Ishikawa (cell line): Measurements from ENCODE around the gene PCCA.

ENCODE experiments used
- CEBPB ChIP-seq: IDR thresholded peaks from 2 replicates; pipeline ENCODE4 v1.6.1; 2012
- CREB1 ChIP-seq: IDR thresholded peaks from 2 replicates; pipeline ENCODE4 v1.6.1; 2012; ENCODE audit warnings: low read depth
- EGR1 ChIP-seq: IDR thresholded peaks from 2 replicates; pipeline ENCODE4 v1.6.1; 2012
- EP300 ChIP-seq: IDR thresholded peaks from 2 replicates; pipeline ENCODE4 v1.6.1; 2012; ENCODE audit warnings: borderline replicate concordance
- FOXM1 ChIP-seq: IDR thresholded peaks from 2 replicates; pipeline ENCODE4 v1.6.1; 2012; ENCODE audit warnings: low read depth, borderline replicate concordance
- NFIC ChIP-seq: IDR thresholded peaks from 2 replicates; pipeline ENCODE4 v1.6.1; 2012
- RAD21 ChIP-seq: IDR thresholded peaks from 2 replicates; pipeline ENCODE4 v1.6.1; 2012; ENCODE audit warnings: low read depth
- TAF1 ChIP-seq: IDR thresholded peaks from 2 replicates; pipeline ENCODE4 v1.6.1; 2012; ENCODE audit warnings: low read depth, mild to moderate bottlenecking
- TCF12 ChIP-seq: IDR thresholded peaks from 2 replicates; pipeline ENCODE4 v1.6.1; 2012; ENCODE audit warnings: low read depth
- TEAD4 ChIP-seq: IDR thresholded peaks from 2 replicates; pipeline ENCODE4 v1.6.1; 2012
- USF1 ChIP-seq: IDR thresholded peaks from 2 replicates; pipeline ENCODE4 v1.6.1; 2012
- YY1 ChIP-seq: IDR thresholded peaks from 2 replicates; pipeline ENCODE4 v1.6.1; 2012; ENCODE audit warnings: low read depth
- ZBTB7A ChIP-seq: IDR thresholded peaks from 2 replicates; pipeline ENCODE4 v1.6.1; 2012; ENCODE audit warnings: low read depth
- TF ChIP-seq, protein P1 (sequence below): IDR thresholded peaks from 2 replicates; pipeline ENCODE4 v1.6.1; 2012
- TF ChIP-seq, protein P2 (sequence below): IDR thresholded peaks from 2 replicates; pipeline ENCODE4 v1.6.1; 2012; ENCODE audit warnings: low read depth, mild to moderate bottlenecking

Gene PCCA

DNA sequence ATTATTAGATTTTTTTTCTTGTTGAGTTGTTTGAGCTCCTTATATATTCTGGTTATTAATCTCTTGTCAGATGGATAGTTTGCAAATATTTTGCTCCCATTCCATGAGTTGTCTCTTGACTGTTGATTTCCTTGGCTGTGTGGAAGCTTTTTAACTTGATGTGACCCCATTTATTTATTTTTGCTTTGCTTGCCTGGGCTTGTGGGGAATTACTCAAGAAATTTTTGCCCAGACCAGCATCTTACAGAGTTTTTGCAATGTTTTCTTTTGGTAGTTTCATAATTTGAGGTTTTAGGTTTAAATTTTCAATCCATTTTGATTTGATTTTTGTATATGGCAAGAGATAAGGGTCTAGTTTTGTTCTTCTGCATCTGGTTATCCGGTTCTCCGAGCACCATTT, 124.7 kb downstream of the PCCA start:
- TF ChIP-seq USF1 (no peak), TEAD4 (no peak), ZBTB7A (no peak), FOXM1 (no peak), NFIC (no peak), CREB1 (no peak), TAF1 (no peak), TCF12 (no peak), YY1 (no peak), CEBPB (no peak), RAD21 (no peak)
- TF ChIP-seq, protein P1, sequence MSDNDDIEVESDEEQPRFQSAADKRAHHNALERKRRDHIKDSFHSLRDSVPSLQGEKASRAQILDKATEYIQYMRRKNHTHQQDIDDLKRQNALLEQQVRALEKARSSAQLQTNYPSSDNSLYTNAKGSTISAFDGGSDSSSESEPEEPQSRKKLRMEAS = no peak
- TF ChIP-seq, protein P2, sequence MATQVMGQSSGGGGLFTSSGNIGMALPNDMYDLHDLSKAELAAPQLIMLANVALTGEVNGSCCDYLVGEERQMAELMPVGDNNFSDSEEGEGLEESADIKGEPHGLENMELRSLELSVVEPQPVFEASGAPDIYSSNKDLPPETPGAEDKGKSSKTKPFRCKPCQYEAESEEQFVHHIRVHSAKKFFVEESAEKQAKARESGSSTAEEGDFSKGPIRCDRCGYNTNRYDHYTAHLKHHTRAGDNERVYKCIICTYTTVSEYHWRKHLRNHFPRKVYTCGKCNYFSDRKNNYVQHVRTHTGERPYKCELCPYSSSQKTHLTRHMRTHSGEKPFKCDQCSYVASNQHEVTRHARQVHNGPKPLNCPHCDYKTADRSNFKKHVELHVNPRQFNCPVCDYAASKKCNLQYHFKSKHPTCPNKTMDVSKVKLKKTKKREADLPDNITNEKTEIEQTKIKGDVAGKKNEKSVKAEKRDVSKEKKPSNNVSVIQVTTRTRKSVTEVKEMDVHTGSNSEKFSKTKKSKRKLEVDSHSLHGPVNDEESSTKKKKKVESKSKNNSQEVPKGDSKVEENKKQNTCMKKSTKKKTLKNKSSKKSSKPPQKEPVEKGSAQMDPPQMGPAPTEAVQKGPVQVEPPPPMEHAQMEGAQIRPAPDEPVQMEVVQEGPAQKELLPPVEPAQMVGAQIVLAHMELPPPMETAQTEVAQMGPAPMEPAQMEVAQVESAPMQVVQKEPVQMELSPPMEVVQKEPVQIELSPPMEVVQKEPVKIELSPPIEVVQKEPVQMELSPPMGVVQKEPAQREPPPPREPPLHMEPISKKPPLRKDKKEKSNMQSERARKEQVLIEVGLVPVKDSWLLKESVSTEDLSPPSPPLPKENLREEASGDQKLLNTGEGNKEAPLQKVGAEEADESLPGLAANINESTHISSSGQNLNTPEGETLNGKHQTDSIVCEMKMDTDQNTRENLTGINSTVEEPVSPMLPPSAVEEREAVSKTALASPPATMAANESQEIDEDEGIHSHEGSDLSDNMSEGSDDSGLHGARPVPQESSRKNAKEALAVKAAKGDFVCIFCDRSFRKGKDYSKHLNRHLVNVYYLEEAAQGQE = no peak

DNA sequence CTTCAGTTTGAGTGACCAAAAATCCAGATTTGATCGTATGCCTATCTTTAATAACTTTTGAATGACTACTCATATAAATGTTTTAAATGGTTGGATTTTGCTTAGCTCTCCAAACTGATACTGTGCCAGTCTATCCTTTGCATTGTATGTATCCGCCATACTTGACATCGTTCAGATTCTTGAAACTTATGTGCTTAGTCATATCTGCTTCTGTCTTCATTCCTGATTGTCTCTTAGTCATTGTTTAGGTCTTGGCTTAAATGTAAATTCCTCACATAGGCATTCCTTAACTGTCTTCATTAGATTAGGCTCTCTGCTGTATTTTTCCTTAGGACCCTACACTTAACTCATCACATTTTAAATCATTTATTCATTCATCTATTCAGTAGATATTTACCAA, 126.0 kb downstream of the PCCA start:
- TF ChIP-seq TEAD4 (peak; percentile 21; the same call in 1 of the 2 replicates), EP300 (no peak), CEBPB (no peak)

DNA sequence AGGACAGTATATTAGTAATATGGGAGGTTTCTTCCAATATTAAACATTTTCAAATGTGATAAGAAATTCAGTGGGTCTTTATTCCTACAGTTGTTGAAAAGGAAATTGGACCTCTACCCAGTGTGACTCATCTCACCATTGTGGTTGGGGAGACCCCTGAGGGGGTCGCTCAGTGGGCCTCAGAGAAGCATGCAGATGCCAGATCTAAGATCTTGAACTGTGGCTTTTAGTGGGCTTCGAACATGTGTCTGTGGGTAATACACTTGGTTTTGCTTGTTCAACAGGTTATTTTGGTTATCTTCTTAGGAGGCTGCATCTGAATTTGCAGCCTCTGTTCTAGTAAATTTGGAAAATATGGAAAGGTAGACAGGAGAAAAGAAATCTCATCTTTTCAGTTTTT, 132.3 kb downstream of the PCCA start:
- TF ChIP-seq, protein P2 = no peak
- TF ChIP-seq FOXM1 = no peak
- TF ChIP-seq TCF12 = no peak
- TF ChIP-seq NFIC = no peak
- TF ChIP-seq YY1 = no peak
- TF ChIP-seq USF1 = no peak
- TF ChIP-seq ZBTB7A = no peak
- TF ChIP-seq, protein P1 = no peak
- no peak for TF ChIP-seq RAD21

DNA sequence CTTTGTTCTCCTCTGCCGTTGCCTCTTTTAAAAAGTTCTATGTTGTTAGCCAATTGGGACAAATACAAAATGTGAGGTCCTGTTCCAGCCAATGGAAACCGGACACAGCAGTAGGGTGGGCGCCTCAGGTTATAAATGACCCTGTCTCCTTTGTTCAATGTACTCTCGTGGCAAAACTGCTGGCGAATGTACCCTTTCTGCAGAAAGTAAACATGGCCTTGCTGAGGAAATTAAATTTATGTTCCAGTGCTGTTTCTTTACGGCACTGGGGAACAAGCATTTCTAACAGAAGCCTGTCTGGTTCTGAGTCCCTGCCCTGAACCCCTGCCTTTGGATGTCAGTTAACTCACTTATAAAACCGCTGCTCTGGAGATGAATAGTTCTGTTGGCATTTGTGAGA, 140.7 kb downstream of the PCCA start:
- TF ChIP-seq, protein P1 = no peak
- no peak for TF ChIP-seq CEBPB

DNA sequence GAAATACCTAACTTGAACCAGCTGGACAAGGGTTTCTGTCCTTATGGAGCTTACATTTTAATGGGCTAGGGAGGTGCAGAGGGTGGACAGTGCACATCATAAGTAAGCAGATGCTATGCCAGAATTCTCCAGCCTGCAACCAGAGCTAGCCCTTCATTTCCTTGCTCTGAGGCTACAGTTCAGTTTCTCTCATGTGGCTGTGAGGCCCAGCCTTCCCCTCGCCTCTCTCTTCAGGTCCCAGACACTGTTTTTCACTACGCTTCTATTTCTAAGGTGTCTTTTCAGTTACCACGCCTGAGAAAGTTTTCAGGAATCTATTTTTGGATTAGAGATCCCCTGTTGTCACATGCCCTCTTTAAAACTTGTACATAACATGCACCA, 141.9 kb downstream of the PCCA start:
- TF ChIP-seq EP300 (no peak), CREB1 (no peak), TAF1 (no peak), TCF12 (no peak), ZBTB7A (no peak), TEAD4 (no peak), RAD21 (no peak), FOXM1 (no peak), EGR1 (no peak), USF1 (no peak), YY1 (no peak), CEBPB (no peak), NFIC (no peak)
- TF ChIP-seq, protein P1 = no peak
- TF ChIP-seq, protein P2 = no peak
